NCI-H460 (cell line): ENCODE data around the gene MAPK11. TPM values are rescaled to one million over a fixed set of nuclear protein-coding genes. Genes with fewer than 3 reads are reported as not detected.

Experiments used
- DNase-seq: peaks from one replicate; pipeline ENCODE4 v3.0.0-alpha.2; 2016; ENCODE audit warnings: low read depth; ENCODE audit errors: extremely low read depth
- total RNA-seq: library from RNA; depleted of rRNA; stranded (reverse); fragments of >200 nt; shearing (Covaris generic); gene quantifications from 2 replicates; pipeline ENCODE4 v1.2.3, GENCODE V29; 2014

Gene MAPK11
- total RNA-seq, 1 experiment from 2014 or later = 1.3 TPM

DNA sequence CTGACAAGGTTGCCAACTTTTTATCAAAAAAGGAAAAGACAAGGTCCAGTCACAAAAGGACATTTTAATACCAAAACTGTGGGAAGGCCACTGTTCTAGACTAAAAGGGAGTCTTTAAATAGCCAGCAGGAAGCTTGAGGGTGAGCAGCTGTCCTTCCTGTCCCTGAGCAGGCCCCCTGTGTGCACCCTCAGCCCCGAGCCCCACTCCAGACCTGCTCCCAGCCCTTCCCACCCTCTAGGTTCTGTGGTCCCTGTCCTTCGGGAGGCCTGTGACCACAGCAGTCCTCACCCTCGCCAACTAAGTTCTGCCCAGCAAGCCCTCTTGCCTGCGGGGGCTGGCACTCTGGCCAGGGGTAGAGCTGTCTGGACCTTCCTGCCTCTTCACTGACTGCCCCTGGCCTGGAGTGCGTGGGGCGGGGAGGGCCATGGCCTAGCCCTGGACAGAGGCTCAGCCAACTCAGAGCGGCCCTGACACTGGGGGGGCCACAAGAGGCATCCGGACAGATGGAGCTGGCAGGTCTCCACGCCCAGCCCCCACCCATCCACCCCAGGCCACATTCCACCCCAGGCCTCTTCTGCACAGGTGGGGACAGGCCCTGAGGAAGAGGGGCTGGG is 38.9 kb upstream of the MAPK11 start:
- no peak for DNase-seq

DNA sequence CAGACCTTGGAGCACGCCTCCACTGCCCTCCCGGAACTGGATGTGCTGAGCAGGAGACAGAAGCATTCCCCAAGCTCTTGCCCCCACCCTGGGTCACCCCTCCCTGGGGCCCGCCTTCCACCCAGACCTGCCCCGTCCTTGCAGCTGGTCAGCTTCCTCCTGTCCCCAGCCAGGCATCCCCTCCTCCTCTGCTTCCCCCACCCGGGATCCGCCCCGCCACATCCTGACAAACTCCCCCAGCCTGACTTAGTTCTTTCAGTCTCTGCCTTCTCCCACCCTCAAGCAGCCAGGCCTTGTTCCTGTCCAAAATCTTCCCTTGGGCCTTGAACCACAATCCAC is 38.4 kb upstream of the MAPK11 start:
- DNase-seq = no peak

DNA sequence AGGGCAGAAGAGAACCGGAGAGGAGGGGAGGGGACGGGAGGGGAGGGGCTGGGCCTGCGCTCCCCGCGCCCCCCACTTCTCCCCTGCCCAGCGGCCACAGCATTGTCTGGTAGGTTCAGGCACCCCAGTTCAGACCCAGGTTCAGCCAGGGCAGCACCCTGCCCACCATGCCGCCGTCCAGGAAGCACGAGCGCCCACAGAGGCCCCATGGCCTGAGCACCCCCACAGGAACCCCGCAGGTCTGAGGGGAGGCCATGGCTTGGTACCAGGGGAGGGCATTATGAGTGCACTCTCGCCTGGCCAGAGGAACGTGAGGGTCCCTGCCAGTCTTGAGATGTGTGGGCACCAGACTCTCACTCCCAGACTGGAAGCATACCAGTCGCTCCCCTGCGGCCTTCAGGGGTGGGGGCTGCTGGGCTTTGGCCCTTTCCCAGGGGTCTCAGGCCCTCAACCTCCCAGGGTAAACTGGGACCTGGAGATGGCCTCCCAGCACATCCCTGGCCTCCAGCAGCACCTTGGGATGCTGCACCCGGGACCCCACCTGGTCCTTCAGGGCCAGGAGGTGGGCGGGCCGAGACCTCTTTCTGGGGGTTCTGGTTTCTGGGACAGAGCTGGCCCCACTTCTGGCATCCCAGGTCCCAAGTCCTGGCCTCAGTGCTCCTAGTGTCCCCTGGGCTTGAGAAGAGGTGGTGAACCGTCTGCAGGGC is 37.9 kb upstream of the MAPK11 start:
- no peak for DNase-seq

DNA sequence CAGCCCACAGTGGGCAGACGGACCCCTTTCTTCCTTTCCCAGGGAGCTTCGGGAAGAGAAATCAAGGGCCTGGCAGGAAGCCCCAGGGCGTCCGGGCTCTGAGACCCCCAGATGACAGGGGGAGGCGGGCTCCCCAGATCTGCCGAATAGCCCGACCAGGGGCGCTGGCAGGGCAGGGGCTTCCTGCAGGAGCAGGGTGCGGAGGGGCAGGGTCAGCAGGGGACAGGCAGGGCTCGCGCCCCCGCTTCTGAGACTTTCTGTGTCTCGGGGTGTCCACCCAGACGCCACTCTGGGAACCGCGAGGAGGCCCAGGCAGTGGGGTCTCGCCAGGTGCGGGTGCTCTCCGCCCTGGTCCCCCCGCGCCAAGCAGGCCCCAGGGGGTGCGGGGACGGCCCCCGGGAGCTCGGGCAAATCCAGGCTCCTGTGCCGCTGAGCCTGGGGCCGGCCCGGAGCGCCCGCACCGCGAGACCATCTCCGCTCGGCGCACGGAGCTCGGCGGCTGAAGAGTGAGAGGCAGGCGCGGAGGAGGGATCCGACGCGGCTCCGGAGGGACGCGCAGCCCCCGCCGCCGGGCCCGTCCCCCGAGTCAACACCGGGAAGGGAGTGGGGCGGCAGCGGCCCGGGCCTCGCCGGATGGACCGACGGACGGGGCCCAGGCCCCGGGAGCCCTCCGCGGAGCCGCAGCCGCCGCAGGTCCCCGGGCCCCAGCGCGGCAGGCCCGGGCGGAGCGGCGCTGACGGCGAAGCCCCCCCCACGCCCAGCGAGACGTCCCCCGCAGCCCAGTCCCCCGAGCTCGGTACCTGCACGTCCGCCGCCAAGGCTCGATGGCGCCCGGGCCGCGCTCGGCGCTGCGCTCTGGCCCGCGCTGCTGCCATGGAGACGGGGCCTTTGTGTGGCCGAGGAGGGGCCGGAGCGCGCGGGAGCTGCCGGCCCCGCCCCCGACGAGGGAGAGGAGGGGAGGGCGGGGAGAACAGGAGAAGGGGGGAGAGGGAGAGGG is 36.9 kb upstream of the MAPK11 start, which contains the start of gene PLXNB2:
PLXNB2 (minus strand) TSS at position 894 of the 997 bp plus-strand sequence. CDS start 17,062 bp downstream, outside the sequence.
- peak; percentile 54 for DNase-seq

DNA sequence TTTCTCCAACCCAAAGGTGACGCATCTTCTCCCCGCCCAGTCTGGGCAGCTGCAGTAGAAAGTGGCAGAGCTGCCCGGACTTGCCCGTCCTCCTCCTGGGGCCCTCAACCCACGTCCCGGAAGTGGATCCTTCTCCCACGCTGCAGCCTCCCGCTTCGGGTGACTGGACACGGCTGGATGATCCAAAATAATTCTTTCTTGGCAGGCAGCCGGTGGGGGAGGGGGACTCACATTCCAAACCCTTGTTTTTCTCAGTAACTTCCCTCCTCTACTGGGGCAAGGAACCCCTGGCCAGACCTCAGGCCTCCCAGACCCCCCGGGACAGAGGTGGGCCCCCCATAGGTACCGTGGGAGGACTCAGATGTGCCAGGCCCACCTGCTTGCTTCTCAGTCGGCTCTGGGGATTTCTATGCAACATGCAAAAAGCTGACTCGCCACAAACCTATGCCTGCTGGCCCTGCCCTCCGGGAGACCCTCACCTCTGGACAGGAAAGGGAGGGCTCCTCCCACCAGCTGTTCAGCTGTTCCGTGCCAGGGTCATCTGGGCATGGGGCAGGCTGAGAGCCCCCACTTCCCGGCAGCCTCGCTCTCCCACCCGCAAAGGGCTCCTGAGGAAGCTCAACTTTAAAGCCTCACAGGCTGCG is 35.9 kb upstream of the MAPK11 start:
- DNase-seq = peak; percentile 59

DNA sequence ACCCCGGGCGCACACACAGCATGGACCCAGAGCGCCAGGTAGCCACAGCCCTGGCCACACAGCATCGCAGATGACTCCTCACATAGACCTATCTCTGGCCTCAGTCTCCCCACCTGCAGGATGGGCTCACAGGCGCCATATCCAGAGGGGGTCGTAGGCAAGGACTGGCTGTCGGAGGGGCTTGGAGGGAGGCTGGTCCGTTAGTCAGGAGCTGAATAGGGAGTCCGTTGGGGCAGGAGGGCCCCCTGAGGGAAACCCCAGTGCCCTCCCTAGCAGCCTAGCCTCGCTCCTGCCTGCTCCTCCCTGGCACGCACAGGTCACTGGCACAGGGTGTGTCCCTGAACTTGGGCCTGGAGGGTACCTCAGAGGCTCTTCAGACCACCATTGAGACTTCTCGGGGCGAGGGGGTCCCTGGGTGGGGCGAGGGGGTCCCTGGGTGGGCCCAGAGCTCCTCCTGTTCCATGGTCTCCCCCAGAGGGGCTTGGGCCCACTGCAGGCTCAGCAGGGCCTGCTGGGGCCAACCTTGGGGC is 35.3 kb upstream of the MAPK11 start:
- DNase-seq = no peak

DNA sequence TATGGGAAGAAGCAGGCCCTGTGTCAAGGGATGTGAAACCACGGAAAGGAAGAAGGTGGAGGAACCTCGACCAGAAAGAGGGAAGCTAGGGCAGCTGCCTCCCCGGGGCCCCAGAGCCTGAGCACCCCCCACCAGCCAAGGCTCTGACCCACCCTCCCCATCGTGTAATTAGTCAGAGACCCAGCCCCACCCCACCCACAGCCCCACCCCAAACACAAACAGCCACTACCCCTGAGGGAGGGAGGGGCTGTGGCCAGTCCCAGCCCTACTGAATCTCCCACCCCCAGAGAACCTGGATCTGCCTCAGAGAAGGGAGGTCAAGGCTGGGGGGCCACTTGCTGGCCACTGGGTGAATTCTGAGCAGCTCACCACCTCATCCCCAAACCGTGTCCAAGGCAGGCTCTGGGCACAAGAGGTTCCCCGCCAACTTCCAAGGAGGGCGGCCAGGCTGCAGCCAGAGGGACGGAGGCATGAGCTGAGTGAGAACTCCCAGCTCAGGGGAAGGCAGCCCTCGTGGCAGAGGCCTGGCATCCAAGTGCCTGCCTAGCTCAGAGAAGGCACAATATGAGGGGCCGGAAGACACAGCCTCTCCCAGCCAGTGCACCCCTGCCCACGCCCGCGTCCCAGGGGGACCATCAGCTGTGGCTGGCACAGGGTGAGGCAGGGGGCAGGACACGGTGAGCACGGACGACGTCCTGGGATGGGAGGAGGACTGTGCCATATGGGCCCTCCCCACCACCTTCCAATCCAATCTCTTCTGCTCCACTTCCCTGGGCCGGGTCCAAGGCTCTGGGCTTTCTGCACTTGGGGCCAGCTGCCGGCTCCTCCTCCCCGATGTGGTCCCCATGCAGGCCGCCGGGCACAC is 34.6 kb upstream of the MAPK11 start:
- DNase-seq = no peak

DNA sequence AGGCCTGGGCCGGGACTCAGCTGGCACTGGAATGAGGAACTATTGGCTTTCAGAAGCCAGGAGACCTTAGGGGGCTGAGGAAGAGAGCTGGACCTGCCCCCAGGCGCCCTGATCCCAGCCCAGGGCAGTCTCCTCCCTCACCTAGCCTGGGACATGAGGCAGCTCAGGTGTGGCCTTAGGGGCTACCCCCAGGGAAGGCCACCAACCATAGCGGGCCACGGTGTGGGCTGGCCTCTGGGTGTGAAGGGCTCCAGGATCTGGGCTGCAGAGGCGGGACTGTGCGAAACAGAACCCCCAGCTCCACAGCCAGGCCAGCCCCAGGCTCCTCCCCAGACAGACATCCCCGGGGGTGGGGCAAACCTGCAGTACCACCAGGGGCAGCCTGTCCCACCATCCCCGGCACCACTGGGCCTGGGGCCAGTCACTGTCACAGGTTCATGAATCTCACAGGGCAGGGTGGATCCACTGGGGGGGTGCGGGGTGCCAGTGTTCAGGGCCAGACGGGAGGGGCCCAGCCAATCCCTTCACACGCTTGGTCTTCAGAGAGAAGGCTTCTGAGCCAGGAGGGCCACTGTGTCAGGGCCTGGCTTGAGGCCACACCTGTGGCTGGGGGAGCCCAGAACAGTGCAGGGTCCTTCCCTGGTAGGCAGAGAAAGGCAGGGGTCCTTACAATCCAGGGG is 33.8 kb upstream of the MAPK11 start:
- no peak for DNase-seq

DNA sequence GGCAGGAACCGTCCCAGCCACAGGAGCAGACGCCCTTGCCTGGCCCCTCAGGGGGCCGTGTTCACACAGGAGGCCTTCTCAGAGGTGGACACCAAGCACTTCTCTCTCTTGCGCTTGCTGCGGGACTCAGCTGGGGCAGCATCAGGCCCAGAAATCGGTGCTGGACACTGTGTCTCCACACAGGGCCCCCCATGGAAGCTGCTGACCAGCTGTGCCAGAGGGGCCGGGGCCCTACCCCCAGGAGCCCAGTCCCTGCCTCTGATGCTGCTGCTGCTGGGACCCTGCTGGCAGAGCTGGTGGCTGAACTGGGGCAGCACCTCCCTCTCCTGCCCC is 33.3 kb upstream of the MAPK11 start:
- no peak for DNase-seq

DNA sequence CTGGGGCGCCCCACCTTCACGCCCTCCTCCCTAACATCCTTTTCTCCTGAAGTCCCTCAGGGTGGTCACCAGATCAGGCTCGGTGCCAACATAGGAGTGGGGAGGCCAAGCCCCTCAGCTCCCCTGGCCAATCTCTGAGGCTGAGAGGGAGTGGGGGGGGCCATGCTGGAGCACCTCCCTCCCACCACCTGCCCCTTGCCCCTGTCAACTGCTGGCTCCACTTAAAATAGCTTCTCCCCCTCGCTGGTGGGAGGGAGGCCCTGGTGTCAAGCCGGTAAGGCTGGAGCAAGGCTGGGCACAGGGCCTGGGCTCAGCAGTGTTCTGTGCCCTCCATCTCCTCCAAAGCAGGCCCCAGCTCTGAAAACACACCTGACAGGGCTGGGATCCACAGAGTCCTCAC is 32.4 kb upstream of the MAPK11 start:
- no peak for DNase-seq

DNA sequence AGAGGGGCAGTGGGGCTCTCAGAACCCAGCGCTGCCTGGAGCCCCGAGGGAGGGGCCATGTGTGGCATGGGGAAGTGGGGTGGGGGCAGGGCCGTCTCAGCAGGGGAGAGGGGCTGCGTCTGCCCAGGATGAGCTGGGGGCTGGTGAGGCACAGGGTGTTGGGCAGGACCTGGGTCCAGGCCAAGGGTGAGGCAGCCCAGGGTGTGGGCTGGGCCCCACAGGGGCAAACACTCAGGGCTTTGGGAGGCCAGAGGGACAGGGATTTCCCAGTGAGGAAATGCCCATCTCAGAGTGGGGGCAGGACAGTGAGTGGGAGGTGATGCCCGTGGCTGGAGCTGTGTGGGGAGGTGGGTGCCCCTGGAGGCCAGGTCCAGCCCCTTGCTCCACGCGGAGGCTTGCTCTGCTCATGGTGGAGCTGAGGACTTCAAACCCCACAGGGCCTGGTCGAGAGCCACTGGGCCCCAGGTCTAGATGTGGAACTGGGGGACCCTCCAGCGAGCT is 31.9 kb upstream of the MAPK11 start:
- no peak for DNase-seq

DNA sequence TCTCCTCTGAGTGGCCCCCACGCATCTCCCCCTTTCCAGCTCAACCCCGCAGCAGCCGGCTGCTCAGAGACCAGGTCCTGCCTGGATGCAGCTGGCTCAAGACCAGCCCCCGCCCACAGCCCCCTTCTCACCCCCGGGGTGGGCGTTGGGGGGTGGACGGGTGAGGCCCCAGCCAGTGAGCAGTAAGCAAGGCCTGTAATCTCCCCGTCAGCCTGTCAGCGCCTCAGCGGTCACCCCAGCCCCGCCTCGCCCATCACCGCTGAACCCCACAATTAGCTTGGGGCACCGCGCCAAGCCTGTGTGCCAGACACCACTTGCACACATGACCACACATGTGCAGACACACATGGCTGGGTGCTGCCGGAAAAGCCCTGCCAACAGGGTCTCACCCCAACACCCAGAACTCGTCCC is 31.4 kb upstream of the MAPK11 start:
- no peak for DNase-seq

DNA sequence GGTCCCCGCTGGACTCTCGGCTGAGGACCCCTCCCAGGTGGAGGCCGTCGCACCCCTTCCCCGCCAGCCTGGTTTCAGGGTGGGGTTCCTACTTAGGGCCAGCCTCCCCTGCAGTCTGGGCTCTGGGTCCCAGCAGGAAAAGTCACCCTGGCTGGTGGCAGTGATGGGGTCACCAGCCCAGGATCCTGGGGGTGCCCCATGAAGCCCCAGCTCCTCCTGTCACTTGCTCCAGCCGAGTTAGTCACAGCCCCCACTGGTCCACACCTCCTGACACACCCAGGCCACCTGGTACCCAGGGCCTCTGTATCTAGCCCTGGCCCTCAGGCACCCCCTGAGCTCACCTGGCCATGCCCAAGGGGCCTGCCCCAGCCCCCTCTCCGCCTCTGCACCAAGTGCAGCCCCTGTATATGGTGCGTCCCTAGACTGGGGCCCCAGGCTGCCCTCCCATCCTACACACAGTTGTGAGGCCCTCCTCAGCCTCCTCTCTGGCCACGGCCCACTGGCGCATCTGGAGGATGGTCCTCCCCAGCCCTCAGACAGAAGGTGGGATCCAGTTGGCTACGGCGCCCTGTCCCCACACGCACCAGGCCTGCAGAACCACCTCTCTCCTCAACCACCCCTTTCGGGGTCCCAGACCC is 30.6 kb upstream of the MAPK11 start:
- DNase-seq = no peak

DNA sequence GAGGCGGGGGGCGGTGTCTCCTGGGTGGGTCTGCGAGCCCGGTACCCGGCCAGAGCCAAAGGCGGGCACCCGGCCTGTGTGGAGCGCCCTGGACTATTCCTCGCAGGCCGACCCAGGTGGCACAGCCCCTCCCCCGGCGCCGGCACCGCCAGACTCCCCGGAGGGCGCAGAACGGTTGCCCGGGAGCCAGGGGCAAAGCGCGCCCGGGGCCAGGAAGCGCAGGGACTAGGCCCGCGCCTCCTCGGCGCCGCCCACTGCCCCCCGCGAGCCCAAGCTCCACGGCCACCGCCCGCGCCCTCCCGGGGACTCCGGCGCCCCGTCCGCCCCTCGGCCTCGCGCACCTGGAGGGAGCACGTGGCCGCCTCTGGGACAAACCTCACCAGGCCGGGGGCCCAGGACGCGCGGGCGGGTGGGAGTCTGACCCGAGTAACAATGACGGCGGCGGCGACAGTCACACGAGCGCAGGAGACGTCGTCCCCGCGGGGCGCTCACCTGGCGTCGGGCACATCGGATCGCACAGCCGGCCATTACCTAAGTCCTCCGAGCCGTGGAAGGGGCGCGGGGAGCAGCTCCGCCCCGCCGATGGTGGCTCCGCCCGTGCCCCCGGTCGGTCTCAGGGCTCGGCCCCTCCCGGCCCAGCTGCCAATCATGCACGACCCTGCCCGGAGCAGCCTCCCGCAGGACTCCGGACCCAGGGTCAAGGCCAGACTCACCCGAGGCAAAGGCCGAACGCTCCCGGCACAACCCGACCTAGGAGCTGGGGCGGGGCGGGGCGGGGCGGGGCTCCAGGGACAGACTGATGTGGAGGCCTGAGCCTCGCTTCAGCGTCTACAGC is 29.8 kb upstream of the MAPK11 start:
- DNase-seq = no peak

DNA sequence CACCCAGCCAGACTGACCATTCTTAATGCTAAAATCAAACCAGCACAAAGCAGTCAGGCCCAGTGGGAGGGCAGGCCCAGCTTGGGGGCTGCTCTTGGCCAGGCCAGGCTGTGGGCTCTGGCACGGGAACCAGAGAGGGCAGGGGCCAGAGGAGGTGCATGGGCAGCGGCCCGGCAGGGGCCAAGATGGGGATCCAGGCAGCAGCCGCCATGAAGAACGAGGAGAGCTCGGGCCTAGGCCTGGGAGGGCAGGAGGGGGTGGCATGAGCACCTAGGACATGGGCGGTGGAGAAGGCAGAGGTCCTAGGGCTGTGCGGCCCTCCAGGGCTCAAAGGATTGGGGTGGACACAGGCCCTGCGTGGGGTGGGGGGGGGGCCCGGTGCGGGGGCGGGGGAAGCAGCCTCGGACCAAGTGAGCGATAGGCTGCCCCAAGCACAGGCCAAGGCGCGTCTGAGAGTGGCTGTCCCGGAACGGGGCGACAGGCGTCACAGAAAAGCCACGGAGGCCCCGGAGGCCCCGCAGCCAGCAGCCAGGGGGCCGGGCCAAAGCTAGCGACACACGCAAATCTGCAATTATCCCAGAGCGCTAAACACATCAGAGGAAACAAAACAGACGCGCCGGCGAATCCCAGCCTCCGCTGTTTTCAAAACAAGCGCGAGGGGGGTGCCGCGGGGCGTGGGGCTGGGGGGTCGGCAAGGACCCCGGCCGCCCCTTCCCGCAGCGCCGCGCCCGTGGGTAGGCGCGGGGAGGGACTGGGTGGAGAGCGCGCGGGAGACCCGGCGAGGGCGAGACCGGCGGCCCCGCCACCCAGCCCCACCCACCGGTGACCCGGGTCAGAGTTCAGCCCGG is 29.0 kb upstream of the MAPK11 start:
- DNase-seq = no peak

DNA sequence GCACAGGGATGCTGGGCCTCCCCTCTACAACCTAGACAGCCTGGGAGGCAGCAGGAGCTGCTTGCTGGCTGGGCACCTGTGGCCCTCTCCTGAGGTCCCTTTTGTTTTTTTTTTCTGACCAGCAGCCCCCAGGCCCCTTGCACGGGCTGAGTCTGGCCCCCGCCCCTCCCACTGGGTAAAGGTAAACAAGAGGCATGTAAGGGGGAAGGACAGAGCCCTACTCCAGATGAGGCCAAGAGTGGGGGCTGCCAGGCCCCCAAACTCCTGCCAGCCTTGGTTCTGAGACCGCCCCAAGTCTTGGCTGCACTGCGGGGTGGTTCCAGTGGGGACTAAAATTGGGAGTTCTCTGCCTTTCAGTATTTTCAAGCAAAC is 28.1 kb upstream of the MAPK11 start:
- DNase-seq = no peak
